IMR-90 (cell line): ENCODE measurements around the gene FEZ2. TPM values are rescaled to one million over a fixed set of nuclear protein-coding genes. Genes with fewer than 3 reads are reported as not detected.

ENCODE experiments used
- ATAC-seq: fragments of 200-7000 bp; cut with Tn5 transposase; 2 replicates; pipeline ENCODE4 v1.9.1; 2020; ENCODE audit warnings: low read depth, mild to moderate bottlenecking, moderate library complexity
- BruUV-seq: library from RNA; stranded (reverse); fragments of 400-500 nt; replicated peaks from 2 replicates; lab custom pipeline; 2021; lab: Mats Ljungman, UMichigan
- CTCF ChIA-PET: fragments of 300-600 bp; formaldehyde crosslinking; extraction: SDS; loops from one replicate; lab custom pipeline; 2021; ENCODE audit warnings: antibody characterized with exemption; lab: Yijun Ruan, JAX
- POLR2A ChIA-PET: fragments of 300-600 bp; sonication (Branson Sonifier 250); formaldehyde crosslinking; loops from one replicate; lab custom pipeline; 2022; ENCODE audit warnings: antibody characterized with exemption; ENCODE audit not compliant: unreplicated experiment; lab: Charles Lee
- DNase-seq: peaks from one replicate; pipeline ENCODE4 v3.0.0; 2013
- H2AFZ ChIP-seq: replicated peaks from 2 replicates; pipeline ENCODE3; 2013; ENCODE audit warnings: low read length, mild to moderate bottlenecking; ENCODE audit not compliant: poor library complexity
- H2AK5ac ChIP-seq: 2 replicates; pipeline ENCODE4 v1.6.1; 2013; ENCODE audit warnings: low read depth, low read length, inconsistent platforms
- H2AK9ac ChIP-seq: replicated peaks from 2 replicates; pipeline ENCODE3; 2013; ENCODE audit warnings: mild to moderate bottlenecking, low read depth, low read length, moderate library complexity; ENCODE audit not compliant: poor library complexity
- H2BK120ac ChIP-seq: 2 replicates; pipeline ENCODE4 v1.6.1; 2013; ENCODE audit warnings: low read depth, low read length, inconsistent platforms
- H2BK15ac ChIP-seq: 3 replicates; pipeline ENCODE4 v1.6.1; 2013; ENCODE audit warnings: low read depth, low read length, inconsistent platforms
- H2BK20ac ChIP-seq: 2 replicates; pipeline ENCODE4 v1.6.1; 2013; ENCODE audit warnings: low read depth, mild to moderate bottlenecking, inconsistent platforms, low read length, moderate library complexity
- H2BK5ac ChIP-seq: 2 replicates; pipeline ENCODE4 v1.6.1; 2013; ENCODE audit warnings: mild to moderate bottlenecking, low read depth, low read length, inconsistent platforms; ENCODE audit not compliant: poor library complexity, severe bottlenecking
- H3K14ac ChIP-seq: replicated peaks from 2 replicates; pipeline ENCODE4 v1.6.1; 2013; ENCODE audit warnings: low read depth, low read length, inconsistent platforms
- H3K18ac ChIP-seq: 2 replicates; pipeline ENCODE4 v1.6.1; 2013; ENCODE audit warnings: low read depth, low read length, control low read depth
- H3K23ac ChIP-seq: 2 replicates; pipeline ENCODE4 v1.6.1; 2013; ENCODE audit warnings: low read depth, low read length, inconsistent platforms
- H3K27ac ChIP-seq: 2 replicates; pipeline ENCODE4 v1.5.1; 2013; ENCODE audit warnings: mild to moderate bottlenecking, control low read depth, low read length; ENCODE audit not compliant: insufficient read depth
- H3K27me3 ChIP-seq: 2 replicates; pipeline ENCODE4 v1.6.1; 2013; ENCODE audit warnings: low read length; ENCODE audit not compliant: control insufficient read depth, insufficient read depth
- H3K36me3 ChIP-seq: 2 replicates; pipeline ENCODE4 v1.6.1; 2013; ENCODE audit warnings: low read length, mixed read lengths; ENCODE audit not compliant: control insufficient read depth, insufficient read depth
- H3K4ac ChIP-seq: 2 replicates; pipeline ENCODE4 v1.6.1; 2013; ENCODE audit warnings: low read depth, low read length, inconsistent platforms
- H3K4me1 ChIP-seq: 2 replicates; pipeline ENCODE4 v1.6.1; 2013; ENCODE audit warnings: low read length, mixed read lengths; ENCODE audit not compliant: control insufficient read depth, insufficient read depth
- H3K4me2 ChIP-seq: 2 replicates; pipeline ENCODE4 v1.6.1; 2013; ENCODE audit warnings: low read depth, mild to moderate bottlenecking, control low read depth, low read length, moderate library complexity
- H3K4me3 ChIP-seq: 2 replicates; pipeline ENCODE4 v1.5.1; 2013; ENCODE audit warnings: low read depth, mild to moderate bottlenecking, control low read depth, low read length, moderate library complexity; ENCODE audit not compliant: insufficient read depth
- H3K56ac ChIP-seq: 2 replicates; pipeline ENCODE4 v1.6.1; 2013; ENCODE audit warnings: low read length, inconsistent platforms; ENCODE audit not compliant: insufficient read depth; ENCODE audit errors: extremely low read depth
- H3K79me1 ChIP-seq, 2 experiments: 2 replicates each; pipeline ENCODE4 v1.6.1; 2013; ENCODE audit warnings: low read length in 2 of 2, inconsistent platforms in 1 of 2, low read depth in 1 of 2
- H3K9ac ChIP-seq: 2 replicates; pipeline ENCODE4 v1.6.1; 2013; ENCODE audit warnings: low read depth, low read length, control low read depth
- H3K9me1 ChIP-seq: 2 replicates; pipeline ENCODE4 v1.6.1; 2013; ENCODE audit warnings: low read length, inconsistent platforms; ENCODE audit not compliant: insufficient read depth
- H3K9me3 ChIP-seq: 2 replicates; pipeline ENCODE4 v1.6.1; 2013; ENCODE audit warnings: low read length; ENCODE audit not compliant: control insufficient read depth, insufficient read depth
- H4K20me1 ChIP-seq: 2 replicates; pipeline ENCODE4 v1.6.1; 2013; ENCODE audit warnings: low read length, inconsistent platforms; ENCODE audit not compliant: insufficient read depth
- H4K5ac ChIP-seq: 2 replicates; pipeline ENCODE4 v1.6.1; 2013; ENCODE audit warnings: mild to moderate bottlenecking, low read depth, low read length, control low read depth
- H4K8ac ChIP-seq, 2 experiments: 2 replicates each; pipeline ENCODE4 v1.6.1; 2013; ENCODE audit warnings: low read depth in 2 of 2, low read length in 2 of 2, control low read depth in 1 of 2, inconsistent platforms in 1 of 2
- H4K91ac ChIP-seq: 2 replicates; pipeline ENCODE4 v1.6.1; 2013; ENCODE audit warnings: low read depth, low read length, inconsistent platforms; ENCODE audit not compliant: insufficient read depth
- CHD1 ChIP-seq: IDR thresholded peaks from 2 replicates; pipeline ENCODE4 v1.6.1; 2012; ENCODE audit warnings: low read depth, low read length, improper control_type of control experiment
- RAD21 ChIP-seq: IDR thresholded peaks from 2 replicates; pipeline ENCODE4 v1.6.1; 2012; ENCODE audit warnings: low read length, improper control_type of control experiment
- WGBS, 2 experiments: methylation state at CpG; one replicate each; pipeline versions ENCODE4 v1.1.5 to v1.1.7; 2013; ENCODE audit warnings: missing lambda C conversion rate in 2 of 2; ENCODE audit not compliant: insufficient read length in 1 of 2; ENCODE audit errors: extremely low coverage in 2 of 2; 5-methylcytosine and 5-hydroxymethylcytosine counted together
- dilution Hi-C: fragments of 300-500 bp; cut with HindIII; formaldehyde crosslinking; loops from one replicate; pipeline ENCODE4 v1.14.3; 2018; ENCODE audit warnings: low sequenced_read_pairs; ENCODE audit not compliant: unreplicated experiment
- in situ Hi-C: fragments of 300-500 bp; cut with MboI; formaldehyde crosslinking; loops from 3 replicates; pipeline ENCODE4 v1.14.3; 2019; ENCODE audit warnings: low sequenced_read_pairs, inconsistent platforms, mixed read lengths
- intact Hi-C: fragments of 100-400 bp; cut with micrococcal nuclease; formaldehyde crosslinking; loops from 2 replicates; pipeline ENCODE4 v1.10.0; 2022
- polyA plus RNA-seq, 3 experiments: library from polyadenylated mRNA; depleted of rRNA; stranded (reverse); fragments of >200 nt; gene quantifications; 2 replicates each; pipeline ENCODE4 v1.2.3, GENCODE V29; 2012; ENCODE audit warnings: low replicate concordance in 1 of 3
- total RNA-seq: library from RNA; depleted of rRNA; stranded (reverse); fragments of >200 nt; gene quantifications from 2 replicates; pipeline ENCODE4 v1.2.3, GENCODE V29; 2012

Gene FEZ2
- total and polyA plus RNA-seq, 2 of the 4 experiments (the other 2 are of a cell fraction) = 19.4 to 31.6 TPM

DNA sequence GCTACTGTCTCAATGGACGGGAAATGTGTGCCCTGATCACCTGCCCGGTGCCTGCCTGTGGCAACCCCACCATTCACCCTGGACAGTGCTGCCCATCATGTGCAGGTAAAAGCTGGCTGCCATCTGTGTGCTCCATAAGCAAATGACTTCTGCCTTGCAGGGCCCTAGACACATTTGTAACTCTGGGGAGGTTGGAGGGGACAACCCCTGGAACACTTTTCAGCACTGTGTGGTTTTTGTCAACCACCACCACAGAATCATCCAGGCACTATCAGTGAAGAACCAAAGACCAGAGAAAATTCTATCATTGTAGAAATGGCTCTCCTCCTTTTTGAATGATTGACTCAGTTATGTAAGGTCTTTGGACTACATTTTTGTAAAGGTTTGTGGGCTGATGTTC lies 84.3 kb downstream of the FEZ2 start:
- Histone ChIP-seq H3K4me1 (no peaks in the 10 kb centered on the region; the same call in 1 of the 2 replicates), H3K23ac (no peak overlapping the region), H3K27me3 (no peaks in the 10 kb centered on the region), H3K4me3 (no peak overlapping the region), H2AK9ac (no peak overlapping the region), H3K9me1 (peaks cover 12% of the 10 kb centered on the region), H2AK5ac (no peak overlapping the region), H2BK15ac (no peak overlapping the region), H3K4me2 (no peak overlapping the region), H4K5ac (no peak overlapping the region), H2AFZ (no peak overlapping the region), H4K20me1 (no peaks in the 10 kb centered on the region), H4K91ac (no peak overlapping the region), H3K56ac (no peak overlapping the region), H4K8ac (peak overlapping the region in 1 of 2 experiments; percentile 50; a peak in 1 of 4 replicates), H3K9ac (no peak overlapping the region), H3K27ac (no peak overlapping the region), H2BK5ac (no peak overlapping the region), H3K14ac (no peak overlapping the region), H3K36me3 (peaks cover 51% of the 10 kb centered on the region), H3K4ac (no peak overlapping the region), H2BK20ac (no peak overlapping the region), H3K79me1 (peaks cover 22 to 60% of the 10 kb centered on the region in 2 experiments), H3K9me3 (no peaks in the 10 kb centered on the region), H2BK120ac (no peak overlapping the region), H3K18ac (no peak overlapping the region)
- ATAC-seq (no peak), DNase-seq (no peak)
- WGBS, 2 experiments = 100% methylated on average over 2 of the region's 2 CpGs; no CpG with 5 or more reads in 1 of the 2 experiments
- POLR2A ChIA-PET = no interaction called here
- BruUV-seq = no TSS peak
- CTCF ChIA-PET = no interaction called here
- in situ Hi-C loops = no loop called here
- TF ChIP-seq CHD1 = no peak
- TF ChIP-seq RAD21 = no peak
- dilution Hi-C loops = no loop called here
- intact Hi-C loops = loop anchor here (2.0 to 10.0 kb wide), 2 partner anchors 17 to 271 kb away; no protein-coding TSS in a partner anchor
